ENCODE measurements around the gene DGKE. TPM values are rescaled to one million over a fixed set of nuclear protein-coding genes. Genes with fewer than 3 reads are reported as not detected.

Gene DGKE
- total and polyA plus RNA-seq, 2 donors (not counting 3 experiments of a cell fraction or from before 2014, with no cell fraction given): 4.9 to 22.9 TPM

DNA sequence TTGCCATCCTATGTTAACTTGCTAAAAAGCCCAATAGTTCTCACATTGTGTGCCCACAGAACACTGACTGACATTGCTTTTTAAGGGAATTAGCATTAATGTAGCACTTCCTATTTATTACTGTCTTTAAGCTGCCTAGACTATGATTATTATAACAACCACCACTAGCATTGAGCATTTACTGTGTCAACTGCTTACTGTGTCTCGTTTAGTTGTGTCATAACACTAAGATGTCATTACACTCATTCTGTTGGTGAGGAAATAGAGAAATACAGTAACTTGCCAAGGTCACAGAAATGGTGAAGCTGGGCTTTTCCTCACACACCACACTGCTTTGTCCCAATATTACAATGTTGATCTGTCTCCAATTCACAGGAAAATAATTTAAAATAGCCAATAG, 49.7 kb downstream of the DGKE start:
- H3K27me3 ChIP-seq (ENCODE audit: control insufficient read depth in 2 of 2, insufficient read depth in 2 of 2, low read length in 2 of 2): no peaks in the 10 kb centered on the region
- intact Hi-C loops (cut with micrococcal nuclease): no loop called here
- ChIA-PET CTCF (interaction anchor here (0.8 to 3.0 kb wide), 2 partner anchors 8 to 64 kb away, joined by 3 to 11 read pairs; no protein-coding TSS in a partner anchor), POLR2A (no interaction called here)
- no peaks in the 10 kb centered on the region for H4K20me1 ChIP-seq (replicated peaks; ENCODE audit: control insufficient read depth, extremely low read depth, insufficient read depth, low read length)
- TF ChIP-seq EZH2 (IDR thresholded peaks at IDR 0.05; ENCODE audit: borderline replicate concordance, low read depth, low read length, severe bottlenecking): no peak
- TF ChIP-seq, protein P1, sequence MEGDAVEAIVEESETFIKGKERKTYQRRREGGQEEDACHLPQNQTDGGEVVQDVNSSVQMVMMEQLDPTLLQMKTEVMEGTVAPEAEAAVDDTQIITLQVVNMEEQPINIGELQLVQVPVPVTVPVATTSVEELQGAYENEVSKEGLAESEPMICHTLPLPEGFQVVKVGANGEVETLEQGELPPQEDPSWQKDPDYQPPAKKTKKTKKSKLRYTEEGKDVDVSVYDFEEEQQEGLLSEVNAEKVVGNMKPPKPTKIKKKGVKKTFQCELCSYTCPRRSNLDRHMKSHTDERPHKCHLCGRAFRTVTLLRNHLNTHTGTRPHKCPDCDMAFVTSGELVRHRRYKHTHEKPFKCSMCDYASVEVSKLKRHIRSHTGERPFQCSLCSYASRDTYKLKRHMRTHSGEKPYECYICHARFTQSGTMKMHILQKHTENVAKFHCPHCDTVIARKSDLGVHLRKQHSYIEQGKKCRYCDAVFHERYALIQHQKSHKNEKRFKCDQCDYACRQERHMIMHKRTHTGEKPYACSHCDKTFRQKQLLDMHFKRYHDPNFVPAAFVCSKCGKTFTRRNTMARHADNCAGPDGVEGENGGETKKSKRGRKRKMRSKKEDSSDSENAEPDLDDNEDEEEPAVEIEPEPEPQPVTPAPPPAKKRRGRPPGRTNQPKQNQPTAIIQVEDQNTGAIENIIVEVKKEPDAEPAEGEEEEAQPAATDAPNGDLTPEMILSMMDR (IDR thresholded peaks at IDR 0.05; ENCODE audit: extremely low read depth in 1 of 2, insufficient read depth in 1 of 2, low read depth in 1 of 2, low read length in 2 of 2): no peak
- TF ChIP-seq POLR2A (IDR thresholded peaks at IDR 0.05; ENCODE audit: low read depth, low read length): no peak
- no peak for TF ChIP-seq MYC (IDR thresholded peaks at IDR 0.05; ENCODE audit: low read depth, low read length)
- TF ChIP-seq FOS (IDR thresholded peaks at IDR 0.05; ENCODE audit: borderline replicate concordance, insufficient read depth, low read length): no peak
- TF ChIP-seq GATA2 (IDR thresholded peaks at IDR 0.05; ENCODE audit: insufficient read depth, insufficient read length, low read depth, low read length): no peak
- no peak for TF ChIP-seq MAX (IDR thresholded peaks at IDR 0.05; ENCODE audit: insufficient read depth, insufficient read length)
- no peak for TF ChIP-seq JUN (IDR thresholded peaks at IDR 0.05; ENCODE audit: borderline replicate concordance, insufficient read depth, insufficient read length, low read depth)
- no peak for TF ChIP-seq POLR2AphosphoS5 (IDR thresholded peaks at IDR 0.05; ENCODE audit: insufficient read depth, low read depth, low read length)
- DNase-seq (ENCODE audit: low read depth, low spot score) (no peak), FAIRE-seq (no peak)
- peaks cover 2% of the 10 kb centered on the region for H3K9me3 ChIP-seq (replicated peaks; ENCODE audit: control insufficient read depth, insufficient read depth, low read length)
- no peak overlapping the region for H3K9ac ChIP-seq (replicated peaks; ENCODE audit: extremely low read depth, insufficient read depth, low read length)
- dilution Hi-C loops (cut with MboI; ENCODE audit: extremely low pct_ligation_motif_present, low sequenced_read_pairs): no loop called here
- no peaks in the 10 kb centered on the region for H3K79me2 ChIP-seq (ENCODE audit: control insufficient read depth, insufficient read depth, low read length)
- H3K27ac ChIP-seq (ENCODE audit: insufficient read depth, low read depth, low read length): no peak overlapping the region
- H3K9me1 ChIP-seq (replicated peaks; ENCODE audit: control insufficient read depth, extremely low read depth, insufficient read depth, low read length): no peaks in the 10 kb centered on the region
- H3K4me1 ChIP-seq (ENCODE audit: control insufficient read depth, extremely low read depth, insufficient read depth, low read length): no peaks in the 10 kb centered on the region
- H3K36me3 ChIP-seq (ENCODE audit: control insufficient read depth in 2 of 2, extremely low read depth in 1 of 2, insufficient read depth in 2 of 2, low read length in 2 of 2): peaks cover 0 to 5% of the 10 kb centered on the region in 2 experiments
- no peak overlapping the region for H3K4me3 ChIP-seq (replicated peaks in 1 of 3; ENCODE audit: insufficient read depth in 1 of 3, low read depth in 1 of 3, low read length in 3 of 3)
- H3K4me2 ChIP-seq (ENCODE audit: insufficient read depth, low read length): no peak overlapping the region
- BruUV-seq (replicated peaks): no TSS peak
- H2AFZ ChIP-seq (ENCODE audit: low read depth, low read length): no peak overlapping the region

Data from endothelial cell of umbilical vein (primary cell).